ENCODE measurements around the gene TRAF3IP1.

DNA sequence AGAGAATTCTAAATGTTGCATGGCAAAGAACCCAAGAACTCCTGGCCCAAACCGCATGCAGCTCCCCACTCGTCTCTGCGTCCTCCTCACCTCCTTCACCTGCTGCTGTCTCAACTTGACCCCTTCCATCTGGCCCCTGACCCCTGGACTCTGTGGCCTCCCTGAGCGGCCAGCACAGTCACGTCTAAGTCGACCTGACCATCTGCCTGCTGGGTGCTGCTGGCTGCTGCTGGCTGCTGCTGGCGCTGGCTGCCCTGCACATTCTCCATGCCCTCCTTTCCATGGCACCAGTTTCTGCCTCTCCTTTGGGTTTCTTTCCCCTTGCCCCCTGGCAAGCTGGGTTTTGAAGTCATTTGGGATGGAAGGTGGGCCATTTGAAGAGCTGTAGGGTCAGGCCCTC, 76.3 kb downstream of the TRAF3IP1 start:
- no peak for TF ChIP-seq MAZ (IDR thresholded peaks at IDR 0.05; ENCODE audit: borderline replicate concordance, low read depth, low read length)
- TF ChIP-seq MAZ (CRISPR knock-in tag; IDR thresholded peaks at IDR 0.05; ENCODE audit: low read depth), result no peak
- TF ChIP-seq, protein P1, sequence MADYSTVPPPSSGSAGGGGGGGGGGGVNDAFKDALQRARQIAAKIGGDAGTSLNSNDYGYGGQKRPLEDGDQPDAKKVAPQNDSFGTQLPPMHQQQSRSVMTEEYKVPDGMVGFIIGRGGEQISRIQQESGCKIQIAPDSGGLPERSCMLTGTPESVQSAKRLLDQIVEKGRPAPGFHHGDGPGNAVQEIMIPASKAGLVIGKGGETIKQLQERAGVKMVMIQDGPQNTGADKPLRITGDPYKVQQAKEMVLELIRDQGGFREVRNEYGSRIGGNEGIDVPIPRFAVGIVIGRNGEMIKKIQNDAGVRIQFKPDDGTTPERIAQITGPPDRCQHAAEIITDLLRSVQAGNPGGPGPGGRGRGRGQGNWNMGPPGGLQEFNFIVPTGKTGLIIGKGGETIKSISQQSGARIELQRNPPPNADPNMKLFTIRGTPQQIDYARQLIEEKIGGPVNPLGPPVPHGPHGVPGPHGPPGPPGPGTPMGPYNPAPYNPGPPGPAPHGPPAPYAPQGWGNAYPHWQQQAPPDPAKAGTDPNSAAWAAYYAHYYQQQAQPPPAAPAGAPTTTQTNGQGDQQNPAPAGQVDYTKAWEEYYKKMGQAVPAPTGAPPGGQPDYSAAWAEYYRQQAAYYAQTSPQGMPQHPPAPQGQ (CRISPR knock-in tag; IDR thresholded peaks at IDR 0.05; ENCODE audit: borderline replicate concordance), result no peak
- TF ChIP-seq ZNF343 (CRISPR knock-in tag; IDR thresholded peaks at IDR 0.05), result no peak
- no peak for TF ChIP-seq MAFK (conservative IDR thresholded peaks at IDR 0.05 in 1 of 2, IDR thresholded peaks at IDR 0.05 in 1 of 2; ENCODE audit: low read length in 2 of 2)
- TF ChIP-seq NCOR1 (IDR thresholded peaks at IDR 0.05; ENCODE audit: borderline replicate concordance, low read length), result no peak
- TF ChIP-seq, protein P2, sequence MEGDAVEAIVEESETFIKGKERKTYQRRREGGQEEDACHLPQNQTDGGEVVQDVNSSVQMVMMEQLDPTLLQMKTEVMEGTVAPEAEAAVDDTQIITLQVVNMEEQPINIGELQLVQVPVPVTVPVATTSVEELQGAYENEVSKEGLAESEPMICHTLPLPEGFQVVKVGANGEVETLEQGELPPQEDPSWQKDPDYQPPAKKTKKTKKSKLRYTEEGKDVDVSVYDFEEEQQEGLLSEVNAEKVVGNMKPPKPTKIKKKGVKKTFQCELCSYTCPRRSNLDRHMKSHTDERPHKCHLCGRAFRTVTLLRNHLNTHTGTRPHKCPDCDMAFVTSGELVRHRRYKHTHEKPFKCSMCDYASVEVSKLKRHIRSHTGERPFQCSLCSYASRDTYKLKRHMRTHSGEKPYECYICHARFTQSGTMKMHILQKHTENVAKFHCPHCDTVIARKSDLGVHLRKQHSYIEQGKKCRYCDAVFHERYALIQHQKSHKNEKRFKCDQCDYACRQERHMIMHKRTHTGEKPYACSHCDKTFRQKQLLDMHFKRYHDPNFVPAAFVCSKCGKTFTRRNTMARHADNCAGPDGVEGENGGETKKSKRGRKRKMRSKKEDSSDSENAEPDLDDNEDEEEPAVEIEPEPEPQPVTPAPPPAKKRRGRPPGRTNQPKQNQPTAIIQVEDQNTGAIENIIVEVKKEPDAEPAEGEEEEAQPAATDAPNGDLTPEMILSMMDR (CRISPR knock-in tag; IDR thresholded peaks at IDR 0.05), result no peak
- no peak for TF ChIP-seq ZNF629 (CRISPR knock-in tag; conservative IDR thresholded peaks at IDR 0.05)
- no peak for TF ChIP-seq ZNF615 (CRISPR knock-in tag; IDR thresholded peaks at IDR 0.05; ENCODE audit: borderline replicate concordance)
- TF ChIP-seq RBM39 (IDR thresholded peaks at IDR 0.05; ENCODE audit: low read depth, low read length, poor library complexity, severe bottlenecking), result no peak
- TF ChIP-seq POLR2AphosphoS5 (IDR thresholded peaks at IDR 0.05; ENCODE audit: low read depth, low read length), result no peak
- TF ChIP-seq LCORL (IDR thresholded peaks at IDR 0.05), result no peak
- no peak for TF ChIP-seq LCORL (CRISPR knock-in tag; IDR thresholded peaks at IDR 0.05)
- no peak for TF ChIP-seq ZNF235 (CRISPR knock-in tag; IDR thresholded peaks at IDR 0.05; ENCODE audit: borderline replicate concordance)
- TF ChIP-seq, protein P3, sequence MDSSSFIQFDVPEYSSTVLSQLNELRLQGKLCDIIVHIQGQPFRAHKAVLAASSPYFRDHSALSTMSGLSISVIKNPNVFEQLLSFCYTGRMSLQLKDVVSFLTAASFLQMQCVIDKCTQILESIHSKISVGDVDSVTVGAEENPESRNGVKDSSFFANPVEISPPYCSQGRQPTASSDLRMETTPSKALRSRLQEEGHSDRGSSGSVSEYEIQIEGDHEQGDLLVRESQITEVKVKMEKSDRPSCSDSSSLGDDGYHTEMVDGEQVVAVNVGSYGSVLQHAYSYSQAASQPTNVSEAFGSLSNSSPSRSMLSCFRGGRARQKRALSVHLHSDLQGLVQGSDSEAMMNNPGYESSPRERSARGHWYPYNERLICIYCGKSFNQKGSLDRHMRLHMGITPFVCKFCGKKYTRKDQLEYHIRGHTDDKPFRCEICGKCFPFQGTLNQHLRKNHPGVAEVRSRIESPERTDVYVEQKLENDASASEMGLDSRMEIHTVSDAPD (CRISPR knock-in tag; IDR thresholded peaks at IDR 0.05), result no peak
- TF ChIP-seq CHD2 (IDR thresholded peaks at IDR 0.05; ENCODE audit: low read depth, low read length), result no peak
